ENCODE data around the gene ARRDC4.

- TF ChIP-seq CTCF (IDR thresholded peaks at IDR 0.05) (no peak), POLR2A (IDR thresholded peaks at IDR 0.05) (no peak), POLR2AphosphoS5 (IDR thresholded peaks at IDR 0.05) (no peak)
These were observed 40.0 kb downstream of the ARRDC4 start for GRCh38 chr15:98000249-98001203.
